K562 (cell line): ENCODE data around the gene FGF22. TPM values are rescaled to one million over a fixed set of nuclear protein-coding genes. Genes with fewer than 3 reads are reported as not detected.

Experiments
- ARHGAP35 ChIP-seq: fragments of 450-650 bp; IDR thresholded peaks from 2 replicates; pipeline ENCODE4 v1.6.1; 2018; ENCODE audit not compliant: partially characterized antibody
- ASH1L ChIP-seq: fragments of 450-650 bp; IDR thresholded peaks from 2 replicates; pipeline ENCODE4 v1.6.1; 2018; ENCODE audit warnings: borderline replicate concordance, mild to moderate bottlenecking, low read depth; ENCODE audit not compliant: partially characterized antibody
- HNRNPL ChIP-seq: fragments of 200-400 bp; formaldehyde crosslinking; IDR thresholded peaks from 2 replicates; pipeline ENCODE4 v1.6.1; 2017; ENCODE audit warnings: low read depth, mild to moderate bottlenecking, low read length
- KLF10 ChIP-seq: fragments of 250-450 bp; sonication (Bioruptor Pico); IDR thresholded peaks from 2 replicates; pipeline ENCODE4 v1.6.1; 2021; ENCODE audit warnings: matching md5 sums
- MBD2 ChIP-seq: sonication (generic); IDR thresholded peaks from 2 replicates; pipeline ENCODE4 v1.6.1; 2016; ENCODE audit warnings: low read depth, borderline replicate concordance
- MTA3 ChIP-seq: fragments of 450-650 bp; formaldehyde crosslinking; IDR thresholded peaks from 2 replicates; pipeline ENCODE4 v1.6.1; 2017; ENCODE audit warnings: mild to moderate bottlenecking, borderline replicate concordance
- NFE2 ChIP-seq: IDR thresholded peaks from 2 replicates; pipeline ENCODE4 v1.6.1; 2014; ENCODE audit warnings: antibody characterized with exemption, low read depth
- RBM15 ChIP-seq: fragments of 200-400 bp; formaldehyde crosslinking; IDR thresholded peaks from 2 replicates; pipeline ENCODE4 v1.6.1; 2018; ENCODE audit warnings: mild to moderate bottlenecking, low read length, moderate library complexity; ENCODE audit not compliant: insufficient read depth
- SIN3B ChIP-seq: fragments of 450-650 bp; IDR thresholded peaks from 2 replicates; pipeline ENCODE4 v1.6.1; 2017; ENCODE audit warnings: low read depth, mild to moderate bottlenecking, moderate library complexity
- TAF9B ChIP-seq: fragments of 450-650 bp; IDR thresholded peaks from 2 replicates; pipeline ENCODE4 v1.6.1; 2018; ENCODE audit warnings: mild to moderate bottlenecking; ENCODE audit not compliant: partially characterized antibody
- XRCC5 ChIP-seq: fragments of 200-400 bp; formaldehyde crosslinking; IDR thresholded peaks from 2 replicates; pipeline ENCODE4 v1.6.1; 2017; ENCODE audit warnings: low read depth, mild to moderate bottlenecking, low read length
- ZBTB8A ChIP-seq: fragments of 450-650 bp; IDR thresholded peaks from 2 replicates; pipeline ENCODE4 v1.6.1; 2018; ENCODE audit warnings: mild to moderate bottlenecking, moderate library complexity; ENCODE audit not compliant: partially characterized antibody
- ZKSCAN1 ChIP-seq: fragments of 150-350 bp; IDR thresholded peaks from 2 replicates; pipeline ENCODE4 v1.6.1; 2016; ENCODE audit warnings: low read depth, low read length
- ZNF197 ChIP-seq: fragments of 200-800 bp; sonication (Bioruptor generic); IDR thresholded peaks from 2 replicates; pipeline ENCODE4 v1.6.1; 2016; ENCODE audit warnings: low read depth, missing genetic modification characterization, missing compliant biosample characterization
- ZNF253 ChIP-seq: fragments of 250-450 bp; sonication (Bioruptor Pico); conservative IDR thresholded peaks from 2 replicates; pipeline ENCODE4 v1.6.1; 2021; ENCODE audit warnings: mild to moderate bottlenecking
- ZNF318 ChIP-seq, 2 experiments: fragments of 450-650 bp; IDR thresholded peaks; 2 replicates each; pipeline ENCODE4 v1.6.1; 2016; ENCODE audit warnings: mild to moderate bottlenecking in 2 of 2, borderline replicate concordance in 1 of 2, low read depth in 1 of 2, moderate library complexity in 1 of 2
- ZNF436 ChIP-seq: fragments of 250-450, 450-650 bp; sonication (Bioruptor Pico); formaldehyde crosslinking; IDR thresholded peaks from 2 replicates; pipeline ENCODE4 v1.7.0; 2020; ENCODE audit warnings: mild to moderate bottlenecking
- ZNF583 ChIP-seq: fragments of 250-450 bp; sonication (Bioruptor Pico); IDR thresholded peaks from 2 replicates; pipeline ENCODE4 v1.4.0; 2020
- ZNF707 ChIP-seq: fragments of 250-450 bp; sonication (Bioruptor Pico); conservative IDR thresholded peaks from 2 replicates; pipeline ENCODE4 v1.8.0; 2022; ENCODE audit warnings: inconsistent platforms, mild to moderate bottlenecking, moderate library complexity
- ZSCAN29 ChIP-seq: fragments of 450-650 bp; IDR thresholded peaks from 2 replicates; pipeline ENCODE4 v1.6.1; 2017
- polyA plus RNA-seq, 8 experiments: library from polyadenylated mRNA; depleted of rRNA in 4 of 8; stranded (reverse) in 5 of 8; unstranded in 3 of 8; fragments of >200 nt; fragmentation: Nextera tagmentation in 2 of 8; fragmentation: Illumina TruSeq in 1 of 8; extraction: Ambion mirVana in 2 of 8; extraction: Trizol in 1 of 8; gene quantifications; 2 replicates each; pipeline versions ENCODE4 v1.2.1 to v1.2.3, GENCODE V29; 2011 to 2014; ENCODE audit warnings: inconsistent platforms in 1 of 8, missing spikeins in 1 of 8
- total RNA-seq, 7 experiments: library from RNA; depleted of rRNA in 6 of 7; stranded (reverse); fragments of >200 nt in 6 of 7; fragmentation: Illumina TruSeq in 2 of 7; extraction: Trizol in 2 of 7; gene quantifications; 2 replicates each; pipeline versions ENCODE4 v1.2.1 to v1.2.3, GENCODE V29; 2011 to 2021; ENCODE audit warnings: low replicate concordance in 1 of 7

FGF22 gene
- total and polyA plus RNA-seq, 9 of the 15 experiments (the other 6 are each of a cell fraction or from before 2014, with no cell fraction given) = 0.14 to 2.2 (median 0.86) TPM; not detected in 4

GRCh38 chr19:610801-611480 lies 28.7 kb upstream of the FGF22 start (continued):
- no peak for TF ChIP-seq ZNF318 (IDR thresholded peaks at IDR 0.05; ENCODE audit: borderline replicate concordance in 1 of 2, low read depth in 1 of 2)
- TF ChIP-seq XRCC5 = peak; percentile 10; the same call in 1 of the 2 replicates
- TF ChIP-seq ARHGAP35 = no peak
- no peak for TF ChIP-seq ZNF707 (CRISPR knock-in tag)
- TF ChIP-seq RBM15 = no peak
- TF ChIP-seq HNRNPL = no peak
- no peak for TF ChIP-seq ZNF253 (CRISPR knock-in tag)
- no peak for TF ChIP-seq ZBTB8A
- TF ChIP-seq ZKSCAN1 = no peak
- TF ChIP-seq ZNF197 = no peak
- no peak for TF ChIP-seq ZSCAN29
- TF ChIP-seq MBD2 = 0 out of 2 replicates have a peak, but pooled peaks have one; percentile 19
- TF ChIP-seq ZNF583 (CRISPR knock-in tag) = no peak
- 0 out of 2 replicates have a peak, but pooled peaks have one; percentile 43 for TF ChIP-seq MTA3
- no peak for TF ChIP-seq NFE2
- TF ChIP-seq TAF9B = peak; percentile 56
- no peak for TF ChIP-seq ZNF436 (CRISPR knock-in tag)
- no peak for TF ChIP-seq SIN3B
- no peak for TF ChIP-seq KLF10 (CRISPR knock-in tag)
- no peak for TF ChIP-seq ASH1L
